GM12874 (cell line): ENCODE measurements around the gene RANGRF.

Experiments used
- CTCF ChIP-seq: IDR thresholded peaks from 2 replicates; pipeline ENCODE4 v1.5.1; 2011; ENCODE audit warnings: low read depth, mild to moderate bottlenecking, control low read depth, low read length, moderate library complexity; ENCODE audit not compliant: insufficient read depth

Gene RANGRF

GRCh38 chr17:8318010-8318935, 29.8 kb downstream of the RANGRF start:
- TF ChIP-seq CTCF, result no peak

- no peak for TF ChIP-seq CTCF
Measured at GRCh38 chr17:8320262-8320661, 31.8 kb downstream of the RANGRF start.

DNA sequence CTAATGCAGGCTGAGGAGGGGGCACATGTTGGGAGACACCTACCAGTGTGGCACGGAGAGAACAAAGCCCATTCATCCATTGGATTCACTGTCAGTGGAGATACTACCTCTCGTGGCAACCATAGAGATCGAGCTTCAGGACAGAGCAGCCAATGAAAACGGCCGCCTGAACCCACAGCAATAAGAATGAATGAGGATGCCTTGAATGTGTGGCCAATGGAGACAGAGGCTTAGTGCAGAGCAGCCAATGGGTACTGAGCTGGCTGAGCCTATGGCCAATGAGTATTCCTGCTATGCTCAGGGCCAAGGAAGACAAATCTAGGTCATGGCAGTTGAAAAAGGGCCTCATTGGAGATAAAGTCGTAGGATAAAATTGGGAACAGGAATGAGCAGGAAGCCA, 32.5 kb downstream of the RANGRF start:
- TF ChIP-seq CTCF, result no peak

GRCh38 chr17:8322061-8322460, 33.6 kb downstream of the RANGRF start:
- no peak for TF ChIP-seq CTCF

DNA sequence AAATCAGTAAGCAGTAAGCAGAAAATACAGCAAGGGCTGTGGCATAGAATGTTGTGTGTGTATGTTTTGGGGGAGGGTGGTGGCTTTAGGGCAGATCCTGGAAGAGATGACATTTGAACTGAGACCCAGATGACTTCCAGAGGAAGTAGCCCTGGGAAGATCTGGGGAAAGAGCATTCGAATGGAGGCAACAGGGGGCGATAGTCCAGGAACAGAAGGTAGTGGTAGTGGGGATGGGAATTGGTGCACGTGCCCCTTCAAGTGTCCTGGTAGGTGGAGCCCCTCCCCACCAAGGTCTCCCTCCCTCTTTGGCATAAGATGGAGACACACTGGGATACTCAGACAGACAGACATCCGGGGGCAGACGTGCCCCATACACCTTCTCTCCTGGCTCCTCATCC, 35.7 kb downstream of the RANGRF start:
- no peak for TF ChIP-seq CTCF

DNA sequence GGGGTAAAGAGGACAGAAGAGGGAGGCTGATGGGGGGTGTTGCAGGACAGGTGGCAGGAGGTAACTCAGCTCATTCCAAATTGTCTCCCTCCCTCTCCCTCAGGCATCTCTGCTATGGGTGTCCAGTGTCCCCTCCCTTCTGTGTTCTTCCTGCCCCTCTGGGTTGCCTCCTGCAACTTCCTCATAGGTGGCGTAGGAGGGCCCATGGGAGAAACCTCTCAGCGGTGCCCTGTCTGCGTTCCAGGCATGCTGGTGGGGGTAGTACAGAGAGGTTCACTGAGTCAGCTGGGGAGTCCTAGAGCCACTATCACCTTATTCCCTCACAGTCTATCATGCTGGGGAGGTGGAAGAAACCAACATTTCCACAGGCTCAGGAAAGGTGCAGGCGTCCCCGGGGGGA, 36.5 kb downstream of the RANGRF start:
- no peak for TF ChIP-seq CTCF

DNA sequence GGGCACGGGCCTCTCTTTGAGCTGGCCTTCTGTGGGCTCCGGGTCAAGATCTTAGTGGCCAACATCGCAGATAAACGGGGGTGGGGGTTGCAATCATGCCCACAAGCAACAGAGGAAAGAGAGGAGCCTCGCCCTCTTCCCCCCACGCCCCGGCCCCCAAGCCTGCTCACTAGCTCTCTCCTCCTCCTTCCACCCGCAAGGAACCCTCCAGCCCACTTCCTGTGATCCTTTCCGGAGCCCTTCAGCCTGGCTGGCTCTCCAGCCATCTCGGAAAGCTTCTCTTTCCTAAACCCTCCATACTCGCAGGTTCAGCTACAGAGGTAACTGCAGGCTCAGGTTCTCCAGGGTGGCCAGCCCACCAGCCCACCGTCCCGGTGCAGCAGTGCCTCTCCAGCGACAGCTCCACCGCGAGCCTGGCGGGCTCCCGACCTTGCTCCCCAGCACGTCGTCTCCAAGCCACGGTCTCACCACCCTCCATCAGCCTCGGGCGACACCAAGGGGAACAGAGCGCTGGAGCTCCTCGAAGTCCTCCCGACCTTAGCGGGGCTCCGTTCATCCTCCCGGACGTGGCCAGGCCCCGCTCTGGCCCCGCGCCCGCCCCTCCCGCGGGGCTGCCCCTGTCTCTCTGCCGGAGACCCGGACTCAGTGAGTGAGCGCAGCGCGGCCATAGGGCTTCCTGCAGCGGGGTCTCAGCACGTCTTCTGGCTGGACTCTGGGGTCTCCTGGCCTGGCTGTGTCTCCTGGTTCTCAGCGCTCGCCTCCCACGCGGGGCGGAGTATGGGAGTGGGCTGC, 38.2 kb downstream of the RANGRF start:
- no peak for TF ChIP-seq CTCF
